Measurements from ENCODE around the gene EXOC6B.

Gene EXOC6B

GRCh38 chr2:72341639-72342038, 484.2 kb downstream of the EXOC6B start:
- DNase-seq = no peak

GRCh38 chr2:72340665-72341064, 485.2 kb downstream of the EXOC6B start:
- no peak for DNase-seq

GRCh38 chr2:72338076-72338475, 487.8 kb downstream of the EXOC6B start:
- no peak for DNase-seq

- DNase-seq = no peak
These were observed 493.1 kb downstream of the EXOC6B start for GRCh38 chr2:72332720-72333119.

- no peak for DNase-seq
These were observed 495.2 kb downstream of the EXOC6B start for GRCh38 chr2:72330652-72331051.

GRCh38 chr2:72326759-72327158, 499.1 kb downstream of the EXOC6B start:
- DNase-seq = no peak

- peak; percentile 26 to 31 for DNase-seq
These were observed 500.0 kb downstream of the EXOC6B start for GRCh38 chr2:72325592-72326422.

GRCh38 chr2:72316774-72317173, 509.1 kb downstream of the EXOC6B start:
- DNase-seq = no peak

- no peak for DNase-seq
These were observed 525.6 kb downstream of the EXOC6B start for GRCh38 chr2:72300147-72300684.

GRCh38 chr2:72293620-72294019, 532.2 kb downstream of the EXOC6B start:
- no peak for DNase-seq

- DNase-seq = no peak
These were observed 533.4 kb downstream of the EXOC6B start for GRCh38 chr2:72292433-72292832.

GRCh38 chr2:72291059-72291458, 534.8 kb downstream of the EXOC6B start:
- no peak for DNase-seq

- DNase-seq = no peak
These were observed 536.1 kb downstream of the EXOC6B start for GRCh38 chr2:72289736-72290135.

GRCh38 chr2:72289283-72289682, 536.5 kb downstream of the EXOC6B start:
- no peak for DNase-seq

- DNase-seq = no peak
These were observed 547.8 kb downstream of the EXOC6B start for GRCh38 chr2:72278046-72278445.

GRCh38 chr2:72276876-72277275, 549.0 kb downstream of the EXOC6B start:
- no peak for DNase-seq

- DNase-seq = no peak
These were observed 549.5 kb downstream of the EXOC6B start for GRCh38 chr2:72276356-72276755.

GRCh38 chr2:72275084-72275483, 550.7 kb downstream of the EXOC6B start:
- DNase-seq = no peak

- DNase-seq = no peak
These were observed 551.4 kb downstream of the EXOC6B start for GRCh38 chr2:72274380-72274797.

GRCh38 chr2:72273384-72273783, 552.4 kb downstream of the EXOC6B start:
- no peak for DNase-seq

GRCh38 chr2:72271766-72272641, 553.8 kb downstream of the EXOC6B start:
- no peak for DNase-seq

- no peak for DNase-seq
These were observed 554.6 kb downstream of the EXOC6B start for GRCh38 chr2:72271276-72271614.

GRCh38 chr2:72270556-72271275, 555.1 kb downstream of the EXOC6B start:
- DNase-seq = no peak
